Suppressor macrophage (primary cell): ENCODE measurements around the gene SH3GL3.

ENCODE experiments used
- DNase-seq, 4 experiments: peaks; one replicate each; pipeline ENCODE4 v3.0.0-alpha.2; 2020 to 2022
- total RNA-seq, 17 experiments: gene quantifications; one replicate each; lab custom pipeline; 2026; ENCODE audit warnings: mixed read lengths in 6 of 17, inconsistent platforms in 3 of 17; lab: John Stamatoyannopoulos, UW

Gene SH3GL3
- 0 to 1.9 (median 0) reads per million in 17 experiments for total RNA-seq

- peak; percentile 61 to 78 (median 68) for DNase-seq
Observed at GRCh38 chr15:83446904-83447709, at the start of gene SH3GL3. SH3GL3 (plus strand) TSS chr15:83447341; CDS start chr15:83447534, 193 bp downstream.

DNA sequence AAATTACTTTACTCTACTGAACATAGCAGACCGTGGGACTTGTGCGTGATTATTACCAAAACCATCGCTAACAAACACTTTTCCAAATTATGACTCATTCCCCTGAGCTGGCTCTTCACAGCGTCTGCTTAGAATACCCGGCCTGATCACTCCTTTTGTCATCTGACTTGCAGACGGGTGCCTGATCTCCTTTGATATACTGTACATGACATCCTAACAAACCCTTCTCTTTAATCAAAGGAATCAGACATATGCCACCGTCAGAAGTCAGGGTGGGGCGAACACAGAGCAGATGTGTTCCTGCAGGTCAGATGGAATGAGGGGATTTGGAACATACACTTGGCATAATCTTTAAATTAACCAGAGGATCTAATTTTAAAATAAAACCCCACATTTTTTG lies 48.5 kb upstream of the SH3GL3 start:
- DNase-seq: no peak

DNA sequence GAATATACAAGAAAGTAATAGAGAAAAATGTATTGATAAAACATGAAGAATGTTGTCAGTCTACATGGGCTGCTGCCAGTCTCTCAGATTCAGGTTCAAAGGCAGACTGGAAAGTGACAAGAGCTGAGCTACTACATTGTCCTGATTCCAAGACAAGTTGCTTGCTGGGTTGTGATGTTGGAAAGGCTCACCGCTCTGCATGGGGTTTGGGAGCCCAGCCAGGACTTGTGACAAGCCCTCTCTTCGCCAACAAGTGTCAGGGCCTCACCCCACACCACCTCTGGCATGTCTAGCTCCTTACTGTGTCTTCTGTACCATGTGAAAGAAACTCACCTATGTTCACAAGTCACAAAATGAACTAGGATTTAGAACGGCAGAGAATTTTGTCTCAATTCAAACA lies 43.0 kb upstream of the SH3GL3 start:
- DNase-seq: no peak

GRCh38 chr15:83410532-83410931 lies 36.6 kb upstream of the SH3GL3 start:
- no peak for DNase-seq

DNA sequence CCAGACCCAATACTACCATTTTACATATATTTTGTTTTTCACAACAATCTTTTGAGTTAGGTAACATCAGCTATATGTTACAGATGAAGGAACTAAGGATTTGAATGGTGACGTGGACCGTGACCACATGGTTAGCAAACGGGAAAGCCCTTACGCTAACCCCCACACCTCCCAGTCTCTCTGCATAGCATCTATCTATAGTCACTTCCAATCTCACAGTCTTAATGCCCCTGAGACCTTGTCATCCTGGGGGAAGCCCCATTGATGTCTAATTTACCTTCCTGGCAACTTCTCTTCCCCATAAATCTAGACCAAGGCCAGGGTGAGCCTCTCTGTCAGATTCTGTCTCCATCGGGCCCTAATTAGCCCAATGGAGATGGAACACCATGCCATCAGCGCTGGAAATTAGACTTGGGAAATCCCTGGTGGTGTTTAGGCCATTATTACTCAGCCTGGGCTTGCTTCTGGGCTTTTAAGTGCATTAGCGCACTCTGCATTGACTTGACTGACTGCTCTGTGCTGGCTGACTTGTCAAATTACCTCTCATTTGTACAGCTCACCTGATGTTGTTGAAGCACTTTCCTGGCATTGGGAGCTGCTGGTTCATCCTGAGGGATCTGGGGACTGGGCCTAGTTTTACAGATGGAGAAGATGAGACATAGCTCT lies 34.0 kb upstream of the SH3GL3 start:
- DNase-seq: no peak

GRCh38 chr15:83422081-83422480 lies 25.1 kb upstream of the SH3GL3 start:
- peak in 1 of 4 experiments; percentile 24 for DNase-seq

GRCh38 chr15:83422541-83422940 lies 24.6 kb upstream of the SH3GL3 start:
- DNase-seq: no peak

DNA sequence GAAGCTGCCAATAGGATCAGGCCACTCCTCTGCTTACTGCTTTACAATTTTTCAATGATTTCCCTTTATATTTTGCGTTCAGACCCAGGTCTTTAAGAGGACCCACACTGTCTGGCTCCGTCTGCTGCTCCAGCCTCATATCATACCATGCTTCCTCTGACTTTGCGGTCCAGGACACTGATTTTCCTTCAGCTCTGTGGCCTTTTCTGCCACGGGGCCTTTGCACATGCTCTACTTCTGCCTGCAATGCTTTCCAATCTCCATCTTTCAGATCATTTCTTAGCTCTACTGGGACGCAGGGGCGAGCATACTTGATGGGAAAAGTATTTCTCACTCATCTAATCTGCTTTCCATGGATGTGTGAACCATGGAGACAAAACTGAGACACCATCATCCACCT lies 23.0 kb upstream of the SH3GL3 start:
- no peak for DNase-seq

GRCh38 chr15:83430441-83430840 lies 16.7 kb upstream of the SH3GL3 start:
- DNase-seq: no peak

- peak; percentile 2 to 56 (median 21) for DNase-seq
Observed at GRCh38 chr15:83431521-83431920, 15.6 kb upstream of the SH3GL3 start.

DNA sequence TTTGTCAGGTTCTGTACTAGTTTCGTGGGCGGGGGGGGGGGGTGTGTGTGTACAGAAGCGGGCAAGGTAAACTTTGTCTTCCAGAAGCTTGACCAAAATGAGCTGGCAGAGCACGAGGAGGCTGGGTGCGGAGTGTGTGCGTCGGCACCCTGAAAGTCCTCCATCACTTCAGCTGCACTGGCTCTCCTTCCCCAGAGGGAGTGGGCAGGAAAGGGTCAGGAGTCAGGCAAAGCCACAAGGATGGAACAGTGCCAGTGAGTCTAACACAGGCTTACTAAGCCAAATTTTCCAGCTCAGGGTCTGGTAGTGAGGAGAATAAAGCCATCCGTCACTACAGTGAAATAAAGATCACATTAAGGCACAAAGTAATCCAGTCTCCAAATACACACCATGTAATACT lies 11.9 kb upstream of the SH3GL3 start:
- peak in 3 of 4 experiments; percentile 6 to 36 (median 16) for DNase-seq

DNA sequence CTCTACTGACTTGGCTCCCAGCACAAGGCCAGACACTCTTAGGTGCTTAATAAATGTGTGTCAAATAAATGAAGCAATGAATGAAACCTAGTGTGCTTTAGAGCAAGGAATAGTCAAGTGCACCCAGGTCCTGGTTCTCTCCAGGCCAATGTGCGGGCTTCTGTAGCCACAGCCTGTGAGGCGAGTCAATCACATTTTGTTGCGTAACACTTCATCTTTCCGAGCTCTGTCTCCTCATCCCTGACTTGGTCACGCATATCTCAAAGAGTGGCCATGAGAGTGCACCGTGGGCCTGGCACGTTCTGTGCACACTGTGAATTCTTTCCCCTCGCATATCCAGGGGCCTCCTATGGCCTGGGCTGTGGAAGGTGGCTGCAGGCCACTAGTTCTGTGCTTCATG lies 11.4 kb upstream of the SH3GL3 start:
- DNase-seq: peak in 2 of 4 experiments; percentile 11 to 17

- DNase-seq: peak; percentile 22 to 71 (median 35)
Observed at GRCh38 chr15:83436513-83437158, 10.5 kb upstream of the SH3GL3 start.

GRCh38 chr15:83443076-83443847 lies 3.9 kb upstream of the SH3GL3 start:
- DNase-seq: no peak

DNA sequence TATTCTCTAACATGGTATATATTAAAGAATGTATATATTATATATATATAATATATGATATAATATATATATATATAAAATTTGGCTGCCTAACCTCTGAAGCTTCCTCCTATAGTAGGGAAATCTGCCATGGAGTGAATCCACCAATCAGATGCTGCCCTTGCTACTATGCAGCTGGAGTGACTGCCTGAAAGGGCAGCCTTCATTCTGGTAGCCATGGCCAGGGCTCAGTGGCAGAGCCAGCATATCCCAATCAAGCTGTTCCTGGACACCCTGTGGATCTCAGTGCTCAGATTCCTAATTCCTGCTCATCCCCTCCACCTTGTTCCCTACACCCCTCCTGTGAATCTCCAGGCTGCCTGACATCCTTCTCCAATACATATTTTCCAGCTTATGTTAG lies 2.2 kb upstream of the SH3GL3 start:
- DNase-seq: no peak

DNA sequence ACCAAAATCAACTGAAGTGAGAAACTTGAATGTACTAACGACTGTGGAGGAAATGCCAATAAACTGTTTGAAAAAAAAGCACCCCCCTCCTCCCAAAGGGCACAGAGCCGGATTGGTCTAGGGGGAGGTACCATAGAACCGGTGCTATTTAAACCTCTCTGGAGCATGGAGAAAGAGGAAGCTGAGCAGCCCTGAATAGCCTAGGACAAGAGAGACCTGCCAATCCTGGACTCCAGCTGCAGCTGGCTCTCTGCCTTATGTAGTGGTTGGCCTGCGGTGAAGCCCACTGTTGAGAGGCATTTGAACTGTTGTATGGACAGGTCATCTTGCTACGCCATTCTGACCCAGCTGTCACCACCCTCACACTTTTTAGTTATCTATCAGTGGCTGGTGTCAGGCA lies 1.5 kb upstream of the SH3GL3 start:
- DNase-seq: no peak

GRCh38 chr15:83446417-83446816 lies 724 bp upstream of the SH3GL3 start:
- DNase-seq: no peak

GRCh38 chr15:83449250-83449671 lies 2.1 kb downstream of the SH3GL3 start:
- DNase-seq: no peak

- DNase-seq: no peak
Observed at GRCh38 chr15:83449937-83450506, 2.9 kb downstream of the SH3GL3 start.

DNA sequence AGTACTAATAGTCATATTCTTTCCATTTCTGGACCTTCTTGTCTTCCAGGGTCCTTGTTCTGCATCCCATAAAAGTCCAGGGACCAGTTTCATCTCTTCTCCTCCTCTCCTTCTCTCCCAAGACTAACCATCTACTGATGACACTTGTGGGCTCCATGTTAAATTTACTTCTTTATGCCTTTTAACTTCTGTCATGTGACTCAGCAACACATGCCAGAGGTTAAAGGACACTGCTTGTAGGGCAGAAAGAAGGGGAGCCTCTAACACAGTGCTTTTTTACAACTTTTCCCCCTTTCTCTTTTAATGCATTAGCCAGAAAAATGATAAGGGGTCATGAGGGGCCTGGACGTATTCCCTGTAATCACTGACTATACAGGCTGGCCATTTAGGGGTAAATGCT lies 10.0 kb downstream of the SH3GL3 start:
- no peak for DNase-seq

GRCh38 chr15:83458381-83458780 lies 11.2 kb downstream of the SH3GL3 start:
- DNase-seq: no peak

DNA sequence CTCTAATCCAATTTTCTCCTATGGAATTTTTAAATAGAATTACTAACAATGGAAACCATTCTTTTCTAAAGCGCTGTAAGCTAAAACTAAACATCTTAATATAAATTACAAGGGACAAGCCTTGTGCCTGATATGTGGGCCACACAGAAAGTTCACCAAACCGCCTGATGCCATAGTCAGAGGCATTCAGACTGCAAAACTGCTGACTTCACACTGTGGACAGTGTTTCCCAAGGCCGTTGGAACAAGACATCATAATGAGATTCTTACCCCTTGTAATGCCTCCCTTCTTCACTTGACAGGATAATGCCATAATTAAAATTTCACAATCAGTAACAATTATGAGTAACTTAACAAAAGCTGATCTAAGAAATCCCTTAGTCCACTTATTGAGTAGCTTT lies 14.9 kb downstream of the SH3GL3 start:
- no peak for DNase-seq
